HG02885 (cell line): Measurements from ENCODE around the gene CRIM1.

Experiments used
- ATAC-seq: cut with Tn5 transposase; IDR thresholded peaks from one replicate; pipeline ENCODE4 v1.9.1; 2021; ENCODE audit warnings: mild to moderate bottlenecking; ENCODE audit not compliant: unreplicated experiment, poor library complexity

CRIM1 gene

GRCh38 chr2:36476411-36476810 lies 120.8 kb downstream of the CRIM1 start:
- no peak for ATAC-seq

- ATAC-seq: no peak
Measured at GRCh38 chr2:36477315-36477714, 121.7 kb downstream of the CRIM1 start.

GRCh38 chr2:36477746-36478145 lies 122.2 kb downstream of the CRIM1 start:
- no peak for ATAC-seq

- no peak for ATAC-seq
Measured at GRCh38 chr2:36478332-36478738, 122.8 kb downstream of the CRIM1 start.

GRCh38 chr2:36478999-36479398 lies 123.4 kb downstream of the CRIM1 start:
- ATAC-seq: no peak

- ATAC-seq: no peak
Measured at GRCh38 chr2:36479406-36479805, 123.8 kb downstream of the CRIM1 start.

- no peak for ATAC-seq
Measured at GRCh38 chr2:36480028-36480427, 124.5 kb downstream of the CRIM1 start.

- ATAC-seq: no peak
Measured at GRCh38 chr2:36480636-36481035, 125.1 kb downstream of the CRIM1 start.

GRCh38 chr2:36481709-36482108 lies 126.1 kb downstream of the CRIM1 start:
- no peak for ATAC-seq

GRCh38 chr2:36482576-36483214 lies 127.1 kb downstream of the CRIM1 start:
- no peak for ATAC-seq

GRCh38 chr2:36483290-36483689 lies 127.7 kb downstream of the CRIM1 start:
- no peak for ATAC-seq

GRCh38 chr2:36484454-36484853 lies 128.9 kb downstream of the CRIM1 start:
- ATAC-seq: no peak

GRCh38 chr2:36485521-36485920 lies 129.9 kb downstream of the CRIM1 start:
- ATAC-seq: no peak

GRCh38 chr2:36486521-36487044 lies 131.0 kb downstream of the CRIM1 start:
- no peak for ATAC-seq

- no peak for ATAC-seq
Measured at GRCh38 chr2:36487947-36488346, 132.4 kb downstream of the CRIM1 start.

- no peak for ATAC-seq
Measured at GRCh38 chr2:36489281-36489680, 133.7 kb downstream of the CRIM1 start.

- ATAC-seq: no peak
Measured at GRCh38 chr2:36490749-36491148, 135.2 kb downstream of the CRIM1 start.

GRCh38 chr2:36492216-36492945 lies 136.8 kb downstream of the CRIM1 start:
- no peak for ATAC-seq

GRCh38 chr2:36493306-36493705 lies 137.7 kb downstream of the CRIM1 start:
- no peak for ATAC-seq

GRCh38 chr2:36497570-36498163 lies 142.1 kb downstream of the CRIM1 start:
- ATAC-seq: no peak

- no peak for ATAC-seq
Measured at GRCh38 chr2:36499128-36499820, 143.7 kb downstream of the CRIM1 start.
